K562 (cell line): ENCODE results near the gene EDN2. TPM values are rescaled to one million over a fixed set of nuclear protein-coding genes. Genes with fewer than 3 reads are reported as not detected.
A peak's percentile ranks its signal among the peaks of the same experiment; 100 is the strongest.

Experiments used
- DNMT1 ChIP-seq: fragments of 450-650 bp; IDR thresholded peaks from 2 replicates; pipeline ENCODE4 v1.6.1; 2016; ENCODE audit warnings: antibody characterized with exemption, mild to moderate bottlenecking
- ELF1 ChIP-seq: fragments of 200-800 bp; sonication (Bioruptor generic); IDR thresholded peaks from 2 replicates; pipeline ENCODE4 v1.6.1; 2016; ENCODE audit warnings: missing genetic modification characterization, missing compliant biosample characterization
- FOXJ2 ChIP-seq: fragments of 200-800 bp; sonication (Bioruptor generic); IDR thresholded peaks from 2 replicates; pipeline ENCODE4 v1.6.1; 2016; ENCODE audit warnings: missing genetic modification characterization, missing compliant biosample characterization
- FOXP4 ChIP-seq: sonication (generic); formaldehyde crosslinking; IDR thresholded peaks from 2 replicates; pipeline ENCODE4 v1.8.0; 2022; ENCODE audit warnings: mild to moderate bottlenecking, missing genetic modification reagents, borderline replicate concordance
- HCFC1 ChIP-seq: IDR thresholded peaks from 2 replicates; pipeline ENCODE4 v1.6.1; 2012; ENCODE audit warnings: low read depth, low read length, improper control_type of control experiment
- LCOR ChIP-seq: sonication (generic); formaldehyde crosslinking; IDR thresholded peaks from 2 replicates; pipeline ENCODE4 v1.8.0; 2022; ENCODE audit warnings: mild to moderate bottlenecking, missing genetic modification reagents
- MBD2 ChIP-seq: sonication (generic); IDR thresholded peaks from 2 replicates; pipeline ENCODE4 v1.6.1; 2016; ENCODE audit warnings: low read depth, borderline replicate concordance
- MTA3 ChIP-seq: fragments of 450-650 bp; formaldehyde crosslinking; IDR thresholded peaks from 2 replicates; pipeline ENCODE4 v1.6.1; 2017; ENCODE audit warnings: mild to moderate bottlenecking, borderline replicate concordance
- TGIF2 ChIP-seq: sonication (generic); formaldehyde crosslinking; IDR thresholded peaks from 2 replicates; pipeline ENCODE4 v1.8.1; 2022; ENCODE audit warnings: mild to moderate bottlenecking, missing genetic modification reagents, moderate library complexity
- THRAP3 ChIP-seq: fragments of 450-650 bp; IDR thresholded peaks from 2 replicates; pipeline ENCODE4 v1.6.1; 2016; ENCODE audit warnings: mild to moderate bottlenecking, inconsistent platforms, borderline replicate concordance
- XRCC5 ChIP-seq: fragments of 200-400 bp; formaldehyde crosslinking; IDR thresholded peaks from 2 replicates; pipeline ENCODE4 v1.6.1; 2017; ENCODE audit warnings: low read depth, mild to moderate bottlenecking, low read length
- YBX1 ChIP-seq: fragments of 450-650 bp; IDR thresholded peaks from 2 replicates; pipeline ENCODE4 v1.7.1; 2016; ENCODE audit warnings: mild to moderate bottlenecking
- ZNF12 ChIP-seq: sonication (generic); formaldehyde crosslinking; IDR thresholded peaks from 2 replicates; pipeline ENCODE4 v1.4.0; 2020; ENCODE audit warnings: mild to moderate bottlenecking, missing genetic modification reagents
- ZNF165 ChIP-seq: fragments of 250-450 bp; sonication (Bioruptor Pico); IDR thresholded peaks from 2 replicates; pipeline ENCODE4 v1.4.0; 2020; ENCODE audit warnings: borderline replicate concordance
- ZNF583 ChIP-seq: fragments of 250-450 bp; sonication (Bioruptor Pico); IDR thresholded peaks from 2 replicates; pipeline ENCODE4 v1.4.0; 2020
- ZNF79 ChIP-seq: fragments of 250-450 bp; sonication (Bioruptor Pico); IDR thresholded peaks from 2 replicates; pipeline ENCODE4 v1.4.0; 2020; ENCODE audit warnings: low read depth, mild to moderate bottlenecking, moderate library complexity
- polyA plus RNA-seq, 8 experiments: library from polyadenylated mRNA; depleted of rRNA in 4 of 8; stranded (reverse) in 5 of 8; unstranded in 3 of 8; fragments of >200 nt; fragmentation: Nextera tagmentation in 2 of 8; fragmentation: Illumina TruSeq in 1 of 8; extraction: Ambion mirVana in 2 of 8; extraction: Trizol in 1 of 8; gene quantifications; 2 replicates each; pipeline versions ENCODE4 v1.2.1 to v1.2.3, GENCODE V29; 2011 to 2014; ENCODE audit warnings: inconsistent platforms in 1 of 8, missing spikeins in 1 of 8
- total RNA-seq, 7 experiments: library from RNA; depleted of rRNA in 6 of 7; stranded (reverse); fragments of >200 nt in 6 of 7; fragmentation: Illumina TruSeq in 2 of 7; extraction: Trizol in 2 of 7; gene quantifications; 2 replicates each; pipeline versions ENCODE4 v1.2.1 to v1.2.3, GENCODE V29; 2011 to 2021; ENCODE audit warnings: low replicate concordance in 1 of 7
- TF ChIP-seq, protein P1 (sequence below): fragments of 250-450 bp; sonication (Bioruptor Pico); IDR thresholded peaks from 2 replicates; pipeline ENCODE4 v1.5.0; 2021; ENCODE audit warnings: mild to moderate bottlenecking, moderate library complexity
- TF ChIP-seq, protein P2 (sequence below), 3 experiments: fragments of 200-800 bp in 1 of 3; fragments of 250-450 bp in 1 of 3; fragments of 450-650 bp in 1 of 3; sonication (Bioruptor Pico) in 1 of 3; sonication (Bioruptor generic) in 1 of 3; formaldehyde crosslinking in 1 of 3; IDR thresholded peaks; 2 replicates each; pipeline versions ENCODE4 v1.6.1 to v1.8.0; 2016 to 2022; ENCODE audit warnings: mild to moderate bottlenecking in 2 of 3, missing genetic modification characterization in 2 of 3, missing compliant biosample characterization in 1 of 3, moderate library complexity in 1 of 3

The EDN2 gene
- total and polyA plus RNA-seq, 9 of the 15 experiments (the other 6 are each of a cell fraction or from before 2014, with no cell fraction given) = not detected

DNA sequence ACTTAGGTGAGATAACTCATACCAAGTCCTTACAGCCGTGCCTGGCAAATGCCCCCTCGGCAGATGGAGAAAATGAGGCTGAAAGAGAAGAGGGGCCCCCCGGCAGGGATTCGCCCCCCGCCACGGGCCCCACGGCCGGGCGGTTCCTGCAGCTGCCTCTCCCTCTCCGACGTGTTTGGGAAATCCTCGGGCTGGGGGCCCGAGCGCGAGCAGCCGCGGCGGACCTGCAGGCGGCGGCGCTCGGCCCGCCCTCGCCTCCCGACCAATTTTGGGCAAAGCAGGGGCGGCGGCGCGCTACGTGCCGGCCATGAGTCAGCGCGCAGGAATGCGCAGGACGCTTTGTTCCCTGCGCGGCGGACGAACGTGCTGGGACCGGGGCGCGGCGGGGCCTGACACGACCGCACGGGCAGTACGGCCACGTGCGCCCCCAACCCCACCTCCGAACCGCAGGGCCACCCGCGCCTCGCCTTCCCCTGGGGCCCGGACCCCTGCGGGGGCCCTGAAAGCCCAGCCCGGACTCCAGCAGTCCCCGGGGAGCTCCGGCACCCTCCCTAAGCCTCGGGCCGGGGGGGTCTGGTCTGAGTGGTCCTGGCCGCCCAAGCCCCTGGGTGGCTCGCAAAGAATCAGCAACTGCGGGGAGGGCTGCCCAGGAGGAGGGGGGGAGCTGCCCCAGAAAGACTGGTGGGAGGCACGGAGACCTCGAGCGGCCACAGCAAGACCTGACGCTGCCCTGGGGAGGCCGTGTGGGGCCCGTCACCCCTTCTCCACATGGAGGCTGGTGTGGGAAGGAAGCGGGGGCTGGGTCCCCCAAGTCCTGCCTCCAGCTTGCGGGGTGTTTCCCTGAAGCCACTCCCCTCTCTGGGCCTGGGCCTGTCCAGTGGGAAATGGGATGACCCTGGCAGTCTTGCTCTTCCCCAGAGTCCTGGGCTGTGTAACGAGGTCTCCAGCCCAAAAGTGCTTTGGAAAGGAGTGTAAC, 11.9 kb upstream of the EDN2 start (continued):
- TF ChIP-seq, protein P1, sequence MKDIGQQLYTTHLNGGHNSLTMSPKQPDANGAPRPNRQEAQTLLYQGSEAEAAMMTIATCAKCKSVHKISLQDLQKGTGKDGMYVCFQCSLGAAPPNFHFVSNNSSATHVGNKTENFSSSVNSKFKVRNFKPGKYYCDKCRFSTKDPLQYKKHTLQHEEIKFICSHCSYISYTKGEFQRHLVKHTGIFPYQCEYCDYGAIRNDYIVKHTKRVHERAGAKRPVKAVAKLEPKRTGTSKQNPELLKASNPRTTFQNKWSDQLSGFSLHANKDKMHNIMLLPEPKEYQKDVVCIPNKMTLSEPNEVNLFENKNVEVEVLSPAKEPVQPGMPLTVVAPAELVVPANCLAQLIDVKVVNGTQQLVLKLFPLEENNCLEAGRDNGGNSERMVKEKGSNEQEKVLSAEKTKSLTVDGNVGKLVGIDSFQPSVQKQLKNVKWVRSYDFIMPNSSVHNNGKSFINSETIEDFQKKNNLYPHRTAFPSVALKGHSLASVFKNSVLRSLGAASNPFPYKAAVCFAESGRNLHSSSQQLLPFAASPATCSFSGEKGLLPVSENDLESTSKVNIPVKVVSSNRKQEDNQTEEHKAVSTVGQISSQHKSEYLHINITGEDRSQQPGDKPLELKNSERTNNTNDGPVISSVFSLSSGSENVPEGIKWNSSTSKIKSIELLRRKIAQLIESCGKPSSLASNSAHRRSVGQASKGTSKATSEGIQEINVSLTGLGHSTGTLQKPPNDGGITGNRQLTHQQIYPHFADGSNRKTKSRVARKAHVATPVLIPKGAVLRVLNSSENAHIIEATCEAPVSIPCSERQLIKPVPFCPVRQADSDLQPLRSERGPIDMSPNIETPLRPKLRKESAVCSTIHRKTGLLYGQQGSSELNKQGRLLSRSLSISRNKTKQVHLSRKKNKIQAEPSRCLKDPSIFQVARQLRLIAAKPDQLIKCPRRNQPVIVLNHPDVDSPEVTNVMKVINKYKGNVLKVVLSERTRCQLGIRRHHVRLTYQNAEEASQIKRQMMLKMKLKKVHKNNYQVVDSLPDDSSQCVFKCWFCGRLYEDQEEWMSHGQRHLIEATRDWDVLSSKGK (CRISPR knock-in tag) = no peak
- TF ChIP-seq THRAP3 = no peak
- peak; percentile 73; the same call in 1 of the 2 replicates for TF ChIP-seq TGIF2 (CRISPR knock-in tag)
- TF ChIP-seq HCFC1 = no peak; the same call in 1 of the 2 replicates
- TF ChIP-seq, protein P2, sequence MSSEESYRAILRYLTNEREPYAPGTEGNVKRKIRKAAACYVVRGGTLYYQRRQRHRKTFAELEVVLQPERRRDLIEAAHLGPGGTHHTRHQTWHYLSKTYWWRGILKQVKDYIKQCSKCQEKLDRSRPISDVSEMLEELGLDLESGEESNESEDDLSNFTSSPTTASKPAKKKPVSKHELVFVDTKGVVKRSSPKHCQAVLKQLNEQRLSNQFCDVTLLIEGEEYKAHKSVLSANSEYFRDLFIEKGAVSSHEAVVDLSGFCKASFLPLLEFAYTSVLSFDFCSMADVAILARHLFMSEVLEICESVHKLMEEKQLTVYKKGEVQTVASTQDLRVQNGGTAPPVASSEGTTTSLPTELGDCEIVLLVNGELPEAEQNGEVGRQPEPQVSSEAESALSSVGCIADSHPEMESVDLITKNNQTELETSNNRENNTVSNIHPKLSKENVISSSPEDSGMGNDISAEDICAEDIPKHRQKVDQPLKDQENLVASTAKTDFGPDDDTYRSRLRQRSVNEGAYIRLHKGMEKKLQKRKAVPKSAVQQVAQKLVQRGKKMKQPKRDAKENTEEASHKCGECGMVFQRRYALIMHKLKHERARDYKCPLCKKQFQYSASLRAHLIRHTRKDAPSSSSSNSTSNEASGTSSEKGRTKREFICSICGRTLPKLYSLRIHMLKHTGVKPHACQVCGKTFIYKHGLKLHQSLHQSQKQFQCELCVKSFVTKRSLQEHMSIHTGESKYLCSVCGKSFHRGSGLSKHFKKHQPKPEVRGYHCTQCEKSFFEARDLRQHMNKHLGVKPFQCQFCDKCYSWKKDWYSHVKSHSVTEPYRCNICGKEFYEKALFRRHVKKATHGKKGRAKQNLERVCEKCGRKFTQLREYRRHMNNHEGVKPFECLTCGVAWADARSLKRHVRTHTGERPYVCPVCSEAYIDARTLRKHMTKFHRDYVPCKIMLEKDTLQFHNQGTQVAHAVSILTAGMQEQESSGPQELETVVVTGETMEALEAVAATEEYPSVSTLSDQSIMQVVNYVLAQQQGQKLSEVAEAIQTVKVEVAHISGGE (CRISPR knock-in tag; IDR thresholded peaks at IDR 0.05) = no peak
- TF ChIP-seq FOXP4 (CRISPR knock-in tag) = peak; percentile 49; the same call in 1 of the 2 replicates
- no peak for TF ChIP-seq FOXJ2 (tag)
- no peak for TF ChIP-seq YBX1
- peak; percentile 46; the same call in 1 of the 2 replicates for TF ChIP-seq ZNF12 (CRISPR knock-in tag)
- TF ChIP-seq ZNF79 (CRISPR knock-in tag) = no peak
- no peak for TF ChIP-seq ELF1 (tag)
- no peak for TF ChIP-seq ZNF165
- no peak for TF ChIP-seq MBD2
- TF ChIP-seq MTA3 = peak; percentile 65
- no peak for TF ChIP-seq XRCC5
- no peak for TF ChIP-seq ZNF583 (CRISPR knock-in tag)
- peak; percentile 71; the same call in 1 of the 2 replicates for TF ChIP-seq LCOR (CRISPR knock-in tag)
- TF ChIP-seq DNMT1 = no peak
